ENCODE measurements around the gene CUL5.
"Not testable (repeated sequence)": the region's sequence is repeated elsewhere in the genome, so short reads cannot be mapped to it uniquely, and the experiment has no call there.

The CUL5 gene

DNA sequence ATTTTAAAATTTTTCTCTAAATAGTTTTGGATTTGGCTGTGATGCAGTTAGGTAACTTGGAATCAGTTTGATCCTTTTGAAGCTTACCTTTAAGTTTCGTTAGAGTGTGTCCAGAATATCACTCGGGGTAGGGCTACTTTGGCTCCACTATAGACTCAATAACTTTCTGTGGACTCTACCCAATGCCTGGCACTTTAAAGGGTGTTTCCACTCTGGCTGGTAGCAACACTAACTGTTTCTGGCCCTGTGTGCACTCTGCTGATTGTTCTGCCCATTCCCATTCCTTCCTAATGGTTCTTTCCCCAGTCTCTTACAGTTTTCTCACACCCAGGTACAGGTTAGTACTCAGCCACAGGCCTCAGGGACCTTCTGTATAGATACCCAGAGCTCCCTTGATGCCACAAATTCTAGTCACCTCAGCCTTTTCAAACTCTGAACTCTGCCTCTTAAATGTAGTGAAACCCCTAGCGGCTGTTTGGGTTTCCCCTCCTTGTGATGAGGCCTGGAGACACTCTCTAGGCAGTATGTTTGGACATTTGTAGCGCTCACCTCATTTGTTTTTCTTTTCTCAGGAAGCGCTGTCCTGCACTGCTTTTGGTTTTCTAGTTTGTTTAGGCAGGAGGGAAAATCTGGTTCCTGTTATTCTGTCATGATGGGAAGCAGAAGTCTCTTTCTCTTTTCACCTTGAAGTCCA is 16.8 kb downstream of the CUL5 start:
- DNase-seq, result no peak

DNA sequence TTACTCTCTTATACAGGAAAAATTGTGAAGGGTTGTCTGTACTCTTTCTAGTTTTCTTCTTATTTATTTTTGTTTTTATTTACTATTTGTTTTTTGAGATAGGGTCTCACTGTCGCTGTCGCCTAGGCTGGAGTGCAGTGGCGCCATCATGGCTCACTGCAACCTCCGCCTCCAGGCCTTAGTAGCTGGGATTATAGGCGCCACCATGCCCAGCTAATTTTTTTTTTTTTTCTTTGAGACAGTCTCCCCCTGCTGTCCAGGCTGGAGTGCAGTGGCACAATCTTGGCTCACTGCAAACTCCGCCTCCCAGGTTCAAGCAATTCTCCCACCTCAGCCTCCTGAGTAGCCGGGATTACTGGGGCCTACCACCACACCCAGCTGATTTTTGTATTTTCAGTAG is 18.4 kb downstream of the CUL5 start:
- DNase-seq, result no peak

DNA sequence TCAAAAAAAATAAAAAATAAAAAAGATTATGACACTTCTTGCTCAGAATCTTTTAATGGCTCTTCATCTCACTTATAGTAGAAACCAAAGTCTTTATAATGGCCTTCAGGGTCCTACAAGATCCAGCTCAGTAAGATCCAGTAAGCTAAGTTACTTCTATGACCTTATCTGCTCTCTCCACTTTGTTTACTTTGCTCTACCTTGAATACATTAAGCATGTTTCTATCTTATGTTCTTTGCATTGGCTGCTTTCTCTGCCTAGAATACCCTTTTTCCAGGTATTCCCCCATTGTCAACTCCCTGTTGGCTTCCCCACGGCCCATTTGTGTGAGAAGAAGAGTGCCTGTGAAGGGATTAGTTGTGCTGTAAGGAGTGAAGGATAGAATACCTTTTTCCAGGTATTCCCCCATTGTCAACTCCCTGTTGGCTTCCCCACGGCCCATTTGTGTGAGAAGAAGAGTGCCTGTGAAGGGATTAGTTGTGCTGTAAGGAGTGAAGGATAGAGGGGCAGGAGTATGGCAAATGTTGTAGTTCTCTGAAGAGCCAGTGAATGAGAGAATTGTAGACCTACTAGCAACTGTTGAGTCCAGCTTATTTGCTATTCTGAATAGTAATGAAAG is 20.2 kb downstream of the CUL5 start:
- DNase-seq, result not testable (repeated sequence)

DNA sequence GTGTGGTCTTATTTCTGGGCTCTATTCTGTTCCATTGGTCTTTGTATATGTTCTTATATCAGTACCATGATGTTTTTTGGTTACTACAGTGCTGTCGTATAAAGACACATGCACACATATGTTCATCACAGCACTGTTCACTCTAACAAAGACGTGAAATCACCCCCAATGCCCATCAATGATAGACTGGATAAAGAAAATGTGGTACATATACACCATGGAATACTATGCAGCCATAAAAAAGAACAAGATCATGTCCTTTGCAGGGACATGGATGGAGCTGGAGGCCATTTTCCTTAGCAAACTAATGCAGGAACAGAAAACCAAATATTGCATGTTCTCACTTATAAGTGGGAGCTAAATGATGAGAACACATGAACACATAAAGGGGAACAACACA is 22.9 kb downstream of the CUL5 start:
- not testable (repeated sequence) for DNase-seq

DNA sequence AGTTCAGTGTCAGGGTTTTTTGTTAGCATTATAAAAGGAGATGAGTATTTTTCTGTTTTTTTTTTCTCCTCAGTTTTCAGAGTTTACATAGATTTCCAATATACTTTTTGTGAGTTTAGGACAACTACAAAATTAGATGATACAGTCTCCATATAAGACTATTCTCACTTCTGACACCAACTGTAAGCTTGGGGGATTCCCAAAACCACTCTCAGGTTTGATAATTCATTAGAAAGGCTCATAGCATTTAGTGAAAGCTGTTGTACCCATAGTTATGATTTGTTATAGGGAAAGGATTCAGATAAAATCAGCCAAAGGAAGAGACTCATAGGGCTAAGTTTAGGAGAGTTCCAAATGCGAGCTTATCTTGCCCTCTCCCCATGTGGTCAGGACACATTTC is 24.1 kb downstream of the CUL5 start:
- DNase-seq, result no peak

DNA sequence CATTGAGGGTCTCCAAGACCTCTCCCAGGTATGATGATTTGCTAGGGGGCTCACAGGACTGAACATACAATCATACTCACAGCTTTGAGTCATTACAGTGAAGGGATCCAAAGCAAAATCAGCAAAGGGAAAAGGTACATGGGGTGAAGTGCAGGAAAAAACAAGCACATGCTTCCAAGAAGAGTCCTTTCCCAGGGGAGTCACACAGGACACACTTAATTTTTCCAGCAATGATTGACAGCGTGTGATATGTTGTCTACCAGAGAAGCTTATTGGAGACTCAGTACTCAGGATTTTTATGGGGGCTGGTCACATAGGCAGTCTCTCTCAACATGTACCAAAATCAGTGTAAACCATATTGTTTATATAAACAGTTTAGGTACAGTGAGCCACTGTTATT is 25.3 kb downstream of the CUL5 start:
- no peak for DNase-seq

DNA sequence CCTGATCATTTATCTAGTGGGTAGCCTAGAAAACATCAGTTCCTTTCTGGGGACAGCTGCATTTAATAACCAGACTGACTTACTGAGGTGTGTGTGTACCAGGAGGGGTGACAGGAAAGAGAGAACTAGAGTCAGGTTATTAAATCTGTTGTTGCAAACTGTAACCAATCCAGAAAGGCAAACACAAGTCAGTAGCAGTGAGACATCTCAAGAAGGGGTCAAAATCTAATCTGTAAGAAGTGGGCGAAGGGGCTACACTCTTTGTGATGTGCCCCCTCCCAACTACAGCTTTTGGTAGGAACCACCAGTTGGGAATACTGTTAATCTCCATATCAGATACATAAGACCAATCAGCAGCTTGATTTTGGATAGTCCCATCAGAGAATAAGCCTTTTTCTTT is 26.3 kb downstream of the CUL5 start:
- no peak for DNase-seq

DNA sequence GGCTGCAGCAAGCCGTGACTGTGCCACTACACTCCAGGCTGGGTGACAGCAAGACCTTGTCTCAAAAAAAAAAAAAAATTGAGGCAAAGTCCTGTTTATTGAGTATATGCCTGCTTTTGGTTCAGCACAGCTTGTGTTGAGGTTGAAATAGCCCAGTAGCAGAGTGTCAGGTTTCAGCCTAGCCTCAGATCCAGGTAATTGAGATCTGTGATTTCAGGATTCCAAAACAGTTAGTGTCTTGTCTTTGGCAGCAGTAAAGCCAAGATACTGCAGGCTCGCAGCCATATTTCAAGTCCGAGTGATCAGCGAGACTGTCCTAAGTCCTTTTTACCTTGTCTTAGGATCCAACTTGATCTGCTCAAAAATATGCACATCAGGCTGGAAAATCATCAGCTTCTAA is 27.0 kb downstream of the CUL5 start:
- DNase-seq, result no peak

DNA sequence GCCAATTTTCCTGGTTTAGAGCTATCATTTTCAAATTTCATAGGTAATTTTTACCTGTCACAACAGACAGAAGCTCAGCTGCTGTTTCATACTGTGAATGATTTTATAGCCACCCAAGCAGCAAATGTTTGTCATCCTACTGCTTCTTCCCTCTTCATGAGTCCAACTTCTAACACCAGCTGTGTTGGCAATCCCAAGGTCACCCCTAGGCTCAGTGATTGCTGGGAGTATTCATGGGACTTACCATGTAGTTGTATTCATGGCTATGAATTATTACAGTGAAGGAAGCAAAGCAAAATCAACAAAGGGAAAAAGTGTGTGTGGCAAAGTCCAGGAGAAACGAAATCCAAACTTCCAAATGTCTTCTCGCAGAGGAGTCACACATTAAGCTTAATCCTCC is 28.5 kb downstream of the CUL5 start:
- no peak for DNase-seq

DNA sequence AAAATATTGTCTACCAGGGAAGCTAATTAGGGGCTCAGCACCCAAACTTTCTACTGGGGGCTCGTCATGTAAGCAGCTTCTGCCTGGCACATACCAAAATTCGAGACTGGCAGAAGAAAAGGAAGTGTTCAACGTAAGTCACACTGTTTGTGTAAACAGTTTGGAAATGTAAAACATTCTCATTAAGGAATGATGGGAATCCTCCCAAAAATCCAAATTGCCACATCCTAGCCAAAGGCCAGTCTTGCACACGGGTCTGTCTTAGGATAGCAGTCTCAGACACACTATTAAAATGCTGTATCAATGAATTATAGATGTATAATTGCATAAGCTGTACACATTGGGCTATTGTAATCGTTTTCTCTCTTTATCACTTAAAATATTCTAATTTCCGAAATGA is 28.9 kb downstream of the CUL5 start:
- DNase-seq, result no peak

DNA sequence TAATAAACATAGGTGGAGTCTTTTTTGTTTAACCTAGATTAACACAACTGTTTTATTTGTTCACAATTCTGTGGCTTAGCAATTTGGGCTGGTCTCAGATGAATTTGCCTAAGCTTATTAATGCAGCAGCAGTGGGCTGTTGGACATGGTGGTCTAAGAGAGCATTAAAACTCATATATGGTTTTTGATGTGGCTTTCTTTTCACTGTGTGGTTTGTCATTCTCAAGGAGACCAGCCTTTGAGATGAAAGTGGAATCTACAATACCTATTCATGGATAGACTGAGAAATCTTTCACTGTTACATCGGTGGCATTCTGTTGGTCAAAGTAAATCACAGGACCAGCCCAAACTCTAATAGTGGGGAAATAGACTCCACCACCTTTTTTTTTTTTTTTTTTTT is 39.6 kb downstream of the CUL5 start:
- DNase-seq, result no peak

DNA sequence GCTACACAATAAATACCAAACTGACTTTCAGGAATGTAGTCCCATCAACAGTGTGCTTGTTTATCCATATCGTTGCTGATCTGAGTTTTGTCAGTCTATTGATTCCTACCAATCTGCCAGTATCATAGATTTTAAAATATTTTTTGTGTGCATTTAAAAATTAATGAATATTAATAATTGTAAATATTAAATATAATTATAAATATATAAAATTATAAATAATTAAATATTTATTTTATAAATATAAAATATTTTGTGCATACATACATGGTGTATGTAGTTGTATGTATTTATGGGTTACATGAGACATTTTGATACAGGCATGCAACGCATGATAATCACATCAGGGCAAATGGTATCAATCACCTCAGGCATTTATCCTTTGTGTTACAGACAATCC is 53.6 kb downstream of the CUL5 start:
- no peak for DNase-seq

DNA sequence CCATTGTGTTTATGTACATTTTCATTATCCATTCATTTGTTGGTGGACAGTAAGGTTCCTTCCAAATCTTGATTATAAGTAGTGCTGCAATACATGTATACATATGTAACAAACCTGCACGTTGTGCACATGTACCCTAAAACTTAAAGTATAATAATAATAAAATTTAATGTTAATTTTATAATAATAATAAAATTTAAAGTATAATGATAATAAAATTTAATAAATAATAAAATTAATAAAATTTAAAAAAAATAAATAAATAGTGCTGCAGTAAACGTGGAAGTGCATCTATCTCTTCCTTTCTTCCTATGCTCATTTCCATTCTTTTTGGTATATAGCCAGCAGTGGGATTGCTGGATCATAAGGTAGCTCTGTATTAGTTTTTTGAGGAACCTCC is 54.7 kb downstream of the CUL5 start:
- no peak for DNase-seq

DNA sequence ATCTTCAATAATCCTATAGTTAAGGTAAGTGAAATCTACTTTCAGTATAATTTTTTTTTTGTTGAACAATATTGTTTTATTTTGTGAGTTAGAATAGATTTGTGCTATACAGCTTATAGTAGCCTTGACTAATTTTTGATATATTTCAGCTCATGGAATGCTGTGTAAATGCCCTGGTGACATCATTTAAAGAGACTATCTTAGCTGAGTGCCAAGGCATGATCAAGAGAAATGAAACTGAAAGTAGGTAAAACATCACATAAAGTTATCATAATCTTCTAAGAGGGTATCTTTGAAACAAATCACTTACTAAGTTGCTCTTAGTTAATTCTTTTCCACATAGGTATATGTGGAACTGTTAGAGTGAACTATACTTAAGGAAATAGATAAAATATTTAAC is 61.2 kb downstream of the CUL5 start:
- DNase-seq, result no peak

DNA sequence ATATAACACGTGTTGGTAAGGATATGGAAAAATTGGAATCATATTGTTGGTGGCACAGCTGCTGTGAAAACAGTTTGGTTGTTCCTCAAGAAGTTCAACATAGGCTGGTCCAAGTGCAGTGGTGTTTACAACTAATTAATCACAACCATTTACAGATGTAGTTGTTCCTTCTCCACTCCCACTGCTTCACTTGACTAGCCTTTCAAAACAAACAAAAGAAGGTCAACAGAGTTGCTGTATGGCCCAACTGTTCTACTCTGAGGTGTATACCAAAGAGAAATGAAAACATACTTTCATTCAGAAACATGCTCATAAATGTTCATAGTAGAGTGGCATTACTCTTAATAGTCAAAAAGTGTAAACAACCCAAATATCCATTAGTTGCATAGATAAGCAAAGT is 76.1 kb downstream of the CUL5 start:
- DNase-seq, result no peak

DNA sequence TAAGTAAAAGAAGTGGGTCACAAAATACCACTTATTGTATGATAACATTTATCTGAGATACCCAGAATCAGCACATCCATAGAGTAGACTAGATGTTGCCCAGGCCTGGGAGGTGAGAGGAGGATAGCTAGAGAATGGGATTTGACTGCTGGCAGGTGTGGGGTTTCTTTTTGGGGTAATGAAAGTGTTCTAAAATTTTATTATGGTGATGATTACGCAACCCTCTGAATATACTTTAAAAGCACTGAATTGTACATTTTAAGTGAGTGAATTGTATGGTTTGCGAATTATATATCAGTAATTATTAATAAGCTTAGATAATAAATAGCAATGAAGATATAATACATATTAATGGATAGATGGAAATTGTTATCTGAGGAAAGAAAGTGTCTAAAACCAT is 77.0 kb downstream of the CUL5 start:
- no peak for DNase-seq

DNA sequence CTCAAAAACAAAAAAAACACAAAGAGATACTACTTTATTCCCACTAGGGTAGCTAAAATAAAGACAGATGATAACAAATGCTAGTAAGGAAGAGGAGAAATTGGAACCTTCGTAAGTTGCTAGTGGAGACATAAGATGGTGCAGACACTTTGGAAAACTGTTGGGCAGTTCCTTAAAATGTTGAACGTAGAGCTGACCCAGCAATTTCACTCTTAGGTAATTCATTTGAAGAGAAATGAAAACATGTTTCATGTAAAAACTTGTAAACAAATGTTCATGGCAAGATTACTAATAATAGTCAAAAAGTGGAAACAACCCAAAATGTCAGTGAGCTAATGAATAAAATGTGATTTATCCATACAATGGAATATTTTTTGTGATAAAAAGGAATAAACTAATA is 83.4 kb downstream of the CUL5 start:
- DNase-seq, result no peak

DNA sequence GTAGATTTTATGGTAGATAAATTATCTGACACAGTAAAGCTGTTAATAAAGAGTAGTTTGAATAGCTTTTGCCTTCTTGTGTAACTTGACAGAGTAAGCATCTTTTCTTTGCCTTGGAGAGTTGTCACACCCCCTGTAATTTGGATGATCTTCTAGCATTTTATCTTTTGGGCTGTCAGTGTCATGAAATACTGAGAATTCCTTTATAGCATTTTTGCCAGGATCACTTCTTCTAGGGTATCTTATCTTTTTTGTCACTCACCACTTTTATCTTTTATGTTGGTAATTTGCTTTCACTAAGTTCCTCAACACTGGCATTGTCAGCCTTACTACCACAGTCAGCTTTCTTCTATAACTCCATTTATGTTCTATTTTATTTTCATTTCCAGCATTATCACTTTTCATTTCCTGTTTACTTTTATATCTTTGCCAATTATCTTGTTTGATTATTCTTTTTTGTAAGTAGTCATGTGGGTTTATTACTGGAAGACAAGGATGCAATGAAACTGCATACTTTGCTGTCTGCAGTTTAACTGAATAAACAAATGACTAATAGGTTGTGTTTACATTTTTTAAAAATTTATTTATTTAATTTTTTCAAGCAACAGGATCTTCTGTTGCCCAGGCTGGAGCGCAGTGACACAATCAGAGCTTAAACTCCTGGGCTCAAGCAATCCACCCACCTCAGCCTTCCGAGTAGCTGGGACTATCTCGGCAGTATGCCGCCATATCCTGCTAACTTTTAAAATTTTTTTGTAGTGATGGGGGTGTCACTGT is 84.6 kb downstream of the CUL5 start:
- DNase-seq, result no peak

DNA sequence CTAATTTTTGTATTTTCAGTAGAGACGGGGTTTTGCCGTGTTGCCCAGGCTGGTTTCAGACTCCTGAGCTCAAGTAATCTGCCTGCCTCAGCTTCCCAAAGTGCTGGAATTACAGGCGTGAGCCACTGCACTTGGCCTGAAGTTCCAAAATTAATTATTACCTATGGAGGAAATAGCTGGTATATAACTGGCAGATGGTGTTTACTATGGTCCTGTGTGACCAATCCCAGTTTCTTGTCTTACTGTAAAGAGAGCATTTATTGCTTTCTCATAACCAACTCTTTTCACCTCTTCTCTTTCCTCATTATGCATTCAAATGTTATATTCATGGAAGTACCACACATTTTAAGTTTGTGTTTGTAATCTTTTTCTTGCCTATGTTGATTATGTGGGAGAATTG is 88.5 kb downstream of the CUL5 start:
- DNase-seq, result no peak

DNA sequence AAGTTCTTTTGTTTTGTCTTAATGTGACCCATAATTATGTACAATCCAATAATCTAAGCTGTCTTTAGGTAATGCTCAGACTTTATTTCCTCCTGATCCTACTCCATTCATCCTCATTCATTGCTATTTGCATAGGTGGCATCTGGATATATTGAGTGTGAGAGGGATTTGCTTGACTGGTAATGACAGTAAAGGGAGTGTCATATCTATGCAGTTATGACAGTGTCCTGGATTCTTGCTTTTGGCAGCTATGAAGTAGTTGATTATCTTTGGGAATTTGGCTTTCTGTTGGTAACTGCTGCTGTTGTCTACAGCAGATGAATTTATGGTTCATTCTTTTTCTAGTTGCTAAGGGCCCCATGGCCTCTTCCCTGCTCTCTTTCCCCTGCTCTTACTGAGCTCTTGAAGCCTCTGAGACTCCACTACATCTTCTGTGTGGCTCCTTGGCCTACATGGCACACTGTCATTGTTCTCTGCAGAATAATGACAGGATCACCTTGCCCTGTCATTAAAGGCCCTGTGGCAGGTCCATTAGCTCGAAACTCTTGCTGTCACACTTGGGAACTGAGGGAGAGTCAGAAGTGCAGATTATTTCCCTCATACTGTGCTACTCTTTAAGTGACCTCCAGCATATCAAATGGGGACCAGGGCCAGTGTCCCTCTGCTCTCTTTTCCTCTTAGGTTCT is 92.5 kb downstream of the CUL5 start:
- no peak for DNase-seq

DNA sequence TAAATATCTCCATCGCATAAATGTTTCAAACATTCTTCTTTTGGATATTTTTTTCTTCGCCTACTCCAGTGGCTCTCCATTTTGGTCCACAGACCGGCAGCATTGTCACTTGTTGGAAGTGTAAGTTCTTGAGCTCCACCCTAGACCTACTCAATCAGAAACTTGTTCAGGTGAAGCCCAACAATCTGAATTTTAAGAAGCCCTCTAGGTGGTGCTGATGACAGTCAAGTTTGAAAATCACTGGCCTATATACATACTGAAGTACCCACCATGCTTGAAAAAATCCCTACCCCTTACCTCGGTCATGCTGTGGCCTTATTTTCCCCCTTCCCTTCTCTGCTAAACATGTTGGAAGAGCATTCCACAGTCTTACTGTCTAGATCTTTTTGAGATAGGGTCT is 102.4 kb downstream of the CUL5 start:
- DNase-seq, result no peak

DNA sequence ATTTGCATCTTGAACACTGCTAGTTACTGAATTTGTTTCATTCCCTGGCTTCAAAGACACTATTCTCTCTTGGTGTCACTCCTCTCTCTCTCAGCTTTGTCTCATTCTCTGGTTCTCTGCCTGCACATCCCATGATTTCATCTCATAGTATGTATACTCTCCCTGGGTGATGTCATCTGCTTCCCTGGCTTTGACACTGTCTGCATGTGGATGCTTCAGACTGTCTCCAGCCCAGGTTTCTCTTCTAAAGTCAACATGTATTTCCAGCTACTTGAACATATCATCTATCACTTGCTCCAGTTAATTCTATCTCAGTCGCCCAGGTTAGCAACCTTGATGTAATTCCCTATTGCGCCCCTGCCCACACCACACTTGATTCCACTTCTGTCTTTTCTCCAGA is 103.4 kb downstream of the CUL5 start:
- no peak for DNase-seq

DNA sequence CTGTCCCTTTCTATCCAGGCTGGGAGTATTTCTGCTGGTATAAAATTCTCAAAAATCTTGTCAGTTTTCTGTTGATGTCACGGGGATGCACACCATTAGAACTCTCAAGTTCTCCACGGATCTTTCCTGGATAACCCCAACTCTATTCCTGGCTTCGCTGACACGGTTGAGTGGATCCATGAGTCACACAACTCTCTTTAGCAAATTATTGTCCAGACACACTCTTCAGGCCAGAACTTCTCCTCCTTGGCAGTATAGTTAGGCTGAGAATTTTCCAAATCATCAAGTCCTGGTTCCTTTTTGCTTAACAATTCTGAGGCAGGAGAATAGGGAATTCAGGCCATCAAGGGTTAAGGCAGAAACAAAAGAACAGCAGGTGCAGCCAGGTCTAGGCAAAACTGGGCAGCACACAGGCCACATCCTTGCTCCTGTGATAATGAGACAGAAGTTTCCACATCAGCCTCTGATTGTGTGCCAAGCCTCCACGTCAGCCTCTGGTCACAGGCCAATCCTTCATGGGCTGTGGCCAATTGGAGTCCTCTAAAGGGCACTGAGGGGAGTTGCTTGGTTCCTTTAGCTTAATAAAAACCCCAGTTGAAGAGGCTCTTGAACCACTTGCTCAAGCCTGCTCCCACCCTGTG is 106.9 kb downstream of the CUL5 start:
- DNase-seq, result peak; percentile 87
